ENCODE data around the gene PGM1. TPM values are rescaled to one million over a fixed set of nuclear protein-coding genes. Genes with fewer than 3 reads are reported as not detected.

PGM1 gene
- polyA plus RNA-seq, 3 donors = 8.2 to 39.8 (median 28.7) TPM

- intact Hi-C loops (cut with micrococcal nuclease) = no loop called here
- no peak overlapping the region for H3K4me3 Mint-ChIP-seq
- no peak for TF ChIP-seq CTCF (IDR thresholded peaks at IDR 0.05)
- no peaks in the 10 kb centered on the region for H3K9me3 ChIP-seq (replicated peaks in 1 of 2; ENCODE audit: control insufficient read depth in 1 of 2, insufficient read depth in 1 of 2, low read length in 2 of 2)
- H3K4me3 ChIP-seq (replicated peaks in 1 of 3; ENCODE audit: low read depth in 2 of 3, low read length in 3 of 3) = no peak overlapping the region
- H4K20me1 ChIP-seq (ENCODE audit: insufficient read depth, low read length) = no peaks in the 10 kb centered on the region
- no peaks in the 10 kb centered on the region for H3K36me3 ChIP-seq (replicated peaks in 1 of 2; ENCODE audit: control insufficient read depth in 1 of 2, insufficient read depth in 2 of 2, low read length in 2 of 2)
- H3K27ac Mint-ChIP-seq = no peak overlapping the region
- no peak overlapping the region for H3K9ac ChIP-seq (ENCODE audit: insufficient read depth, low read length, poor library complexity, severe bottlenecking)
- H3K79me2 ChIP-seq (ENCODE audit: insufficient read depth, low read length) = peaks cover 15% of the 10 kb centered on the region
- H3K27ac ChIP-seq (ENCODE audit: low read depth in 1 of 2, low read length in 2 of 2) = no peak overlapping the region
- peaks cover 6 to 12% of the 10 kb centered on the region in 2 donors for H3K36me3 Mint-ChIP-seq
- DNase-seq = no peak
- no peaks in the 10 kb centered on the region for H3K4me1 ChIP-seq (ENCODE audit: control insufficient read depth in 1 of 2, insufficient read depth in 2 of 2, low read length in 2 of 2)
- peaks cover 0 to 1% (median 0%) of the 10 kb centered on the region in 3 donors for H3K27me3 Mint-ChIP-seq (ENCODE audit: low read depth in 3 of 3)
- no peak overlapping the region for H2AFZ ChIP-seq (ENCODE audit: insufficient read depth, low read depth, low read length, poor library complexity, severe bottlenecking)
- WGBS (ENCODE audit: insufficient coverage) = 96% methylated on average over 3 of the region's 3 CpGs
- H3K27me3 ChIP-seq (ENCODE audit: control insufficient read depth in 2 of 2, insufficient read depth in 2 of 2, low read length in 2 of 2) = no peaks in the 10 kb centered on the region
- no peaks in the 10 kb centered on the region for H3K9me3 Mint-ChIP-seq
- H3K4me1 Mint-ChIP-seq = peaks cover 14% of the 10 kb centered on the region
- no peak overlapping the region for H3K4me2 ChIP-seq (replicated peaks; ENCODE audit: extremely low read depth, low read length, poor library complexity, severe bottlenecking)
Measured at GRCh38 chr1:63603810-63604209, 10.6 kb downstream of the PGM1 start.

GRCh38 chr1:63607322-63607721, 14.1 kb downstream of the PGM1 start:
- Histone ChIP-seq H3K9me3 (replicated peaks in 1 of 2; ENCODE audit: control insufficient read depth in 1 of 2, insufficient read depth in 1 of 2, low read length in 2 of 2) (no peaks in the 10 kb centered on the region), H2AFZ (ENCODE audit: insufficient read depth, low read depth, low read length, poor library complexity, severe bottlenecking) (no peak overlapping the region), H3K9ac (ENCODE audit: insufficient read depth, low read length, poor library complexity, severe bottlenecking) (no peak overlapping the region), H3K4me2 (replicated peaks; ENCODE audit: extremely low read depth, low read length, poor library complexity, severe bottlenecking) (no peak overlapping the region), H3K79me2 (ENCODE audit: insufficient read depth, low read length) (peaks cover 14% of the 10 kb centered on the region), H3K36me3 (replicated peaks in 1 of 2; ENCODE audit: control insufficient read depth in 1 of 2, insufficient read depth in 2 of 2, low read length in 2 of 2) (no peaks in the 10 kb centered on the region), H3K27ac (ENCODE audit: low read depth in 1 of 2, low read length in 2 of 2) (no peak overlapping the region), H4K20me1 (ENCODE audit: insufficient read depth, low read length) (no peaks in the 10 kb centered on the region), H3K4me3 (replicated peaks in 1 of 3; ENCODE audit: low read depth in 2 of 3, low read length in 3 of 3) (no peak overlapping the region), H3K27me3 (ENCODE audit: control insufficient read depth in 2 of 2, insufficient read depth in 2 of 2, low read length in 2 of 2) (no peaks in the 10 kb centered on the region), H3K4me1 (ENCODE audit: control insufficient read depth in 1 of 2, insufficient read depth in 2 of 2, low read length in 2 of 2) (peaks cover under 1% of the 10 kb centered on the region in 2 donors)
- no peak overlapping the region for H3K27ac Mint-ChIP-seq
- intact Hi-C loops (cut with micrococcal nuclease) = no loop called here
- TF ChIP-seq CTCF (IDR thresholded peaks at IDR 0.05) = no peak
- DNase-seq = no peak
- H3K36me3 Mint-ChIP-seq = peaks cover 6 to 15% of the 10 kb centered on the region in 2 donors
- H3K27me3 Mint-ChIP-seq (ENCODE audit: low read depth in 3 of 3) = peaks cover 0 to 1% (median 0%) of the 10 kb centered on the region in 3 donors
- no peak overlapping the region for H3K4me3 Mint-ChIP-seq
- H3K9me3 Mint-ChIP-seq = no peaks in the 10 kb centered on the region
- 96% methylated on average over 3 of the region's 7 CpGs for WGBS (ENCODE audit: insufficient coverage)
- peaks cover 20% of the 10 kb centered on the region for H3K4me1 Mint-ChIP-seq

Data from CD14-positive monocyte (primary cell).